Bone marrow (tissue), 2 donors: ENCODE results near the gene TTC23L.
"Not testable (repeated sequence)": the region's sequence is repeated elsewhere in the genome, so short reads cannot be mapped to it uniquely, and the experiment has no call there.

Experiments
- DNase-seq, 2 donors: peaks; one replicate each; lab custom pipeline; 2025; lab: John Stamatoyannopoulos, UW

The TTC23L gene, protein sequence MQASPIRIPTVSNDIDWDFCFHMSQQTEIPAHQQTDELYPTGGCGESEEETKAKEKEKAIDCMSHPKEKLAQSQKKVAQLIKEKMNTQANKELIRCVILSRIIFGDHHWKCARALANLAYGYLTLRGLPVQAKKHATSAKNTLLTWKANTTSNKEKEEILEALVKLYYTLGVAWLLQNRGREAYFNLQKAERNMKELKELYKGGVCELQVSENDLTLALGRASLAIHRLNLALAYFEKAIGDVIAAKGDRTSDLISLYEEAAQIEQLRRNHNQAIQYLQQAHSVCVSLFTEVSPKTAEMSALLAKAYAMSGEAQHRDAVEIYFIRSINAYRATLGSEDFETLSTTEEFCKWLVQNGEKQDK

DNA sequence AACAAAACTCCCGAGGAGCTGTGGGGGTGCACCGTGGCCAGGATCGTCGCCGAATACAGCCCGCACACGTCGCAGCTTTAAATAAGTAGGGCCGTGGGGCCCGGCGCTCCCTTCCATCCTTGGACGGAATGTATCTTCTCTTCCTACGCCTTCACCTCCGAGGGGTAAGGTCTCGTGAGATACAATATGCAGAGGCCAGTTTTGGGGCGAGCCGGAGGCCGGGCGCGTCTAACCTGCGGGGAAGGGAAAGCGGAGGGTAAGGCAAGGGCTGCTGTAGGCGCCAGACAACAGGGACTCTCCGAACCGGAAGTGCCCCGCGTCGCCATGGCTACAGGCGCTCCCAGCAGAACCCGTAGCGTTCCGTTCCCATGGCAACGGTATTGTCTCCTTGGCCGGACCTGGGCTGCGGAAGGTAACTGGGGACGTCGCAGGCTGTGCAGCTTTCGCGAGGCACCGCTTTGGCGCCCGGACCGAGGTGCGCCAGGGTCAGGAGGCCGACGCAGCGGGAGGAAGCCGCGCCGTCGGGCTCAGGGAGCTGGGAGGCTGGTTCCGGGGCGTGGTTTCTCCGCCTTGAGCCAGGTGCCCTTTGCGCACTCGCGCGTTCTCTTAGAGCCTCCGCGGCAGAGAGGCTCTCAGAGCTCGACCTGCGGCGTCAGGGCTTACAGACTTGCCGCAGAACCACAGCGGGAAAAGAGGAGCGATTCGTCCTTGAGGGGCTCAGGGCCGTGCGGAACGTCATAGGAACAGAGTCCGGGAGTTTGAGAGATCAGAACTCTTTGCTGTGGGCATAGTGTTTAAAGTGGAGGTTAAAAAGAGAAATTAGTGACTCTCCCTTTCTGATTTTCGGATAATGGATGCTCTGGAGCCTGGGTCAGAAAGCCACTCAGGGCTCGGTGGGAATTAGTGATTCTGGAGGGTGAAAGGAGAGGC lies at the start of gene TTC23L:
TTC23L (plus strand) TSS at position 380 of the 930 bp plus-strand sequence. CDS start 1,508 bp downstream, outside the sequence.
- DNase-seq: peak in 1 of 2 donors; percentile 18

DNA sequence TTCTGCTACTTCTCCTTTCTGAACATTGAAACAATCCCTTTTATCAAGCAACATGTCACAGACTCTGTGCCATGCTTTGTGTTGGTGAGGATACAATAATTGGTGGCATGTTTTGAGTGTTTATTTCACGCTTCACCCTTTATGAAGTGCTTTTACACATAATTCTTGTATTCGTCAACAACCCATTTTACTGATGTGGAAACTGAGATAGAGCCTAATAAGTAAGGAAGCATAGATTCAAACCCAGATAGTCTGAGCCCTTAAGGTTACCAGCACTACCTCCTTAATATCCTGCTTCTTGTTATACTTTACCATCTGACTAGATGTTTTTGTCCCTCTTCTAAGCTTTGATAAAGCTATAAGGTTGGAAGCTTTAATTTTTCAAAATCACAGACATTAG lies 49.3 kb upstream of the TTC23L start:
- DNase-seq: no peak

DNA sequence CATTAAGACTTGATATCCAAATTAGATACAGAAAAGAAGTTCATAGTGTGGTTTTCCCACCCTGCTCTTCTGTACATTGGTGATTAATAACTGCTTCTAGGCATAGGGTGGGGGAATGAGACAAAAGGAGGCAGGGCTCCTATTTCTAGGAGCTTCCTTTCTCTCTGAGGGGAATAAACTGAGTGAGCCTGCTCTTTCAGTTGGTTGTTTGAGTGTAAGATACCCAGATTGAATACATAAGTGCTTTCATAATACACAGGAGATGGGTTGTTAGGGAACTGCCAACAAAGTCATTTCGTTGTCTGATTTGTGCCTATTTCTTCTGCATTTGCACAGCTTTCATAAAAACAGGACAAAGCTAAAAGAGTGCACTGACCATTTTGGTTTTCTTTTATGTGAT lies 48.9 kb upstream of the TTC23L start:
- DNase-seq: no peak

DNA sequence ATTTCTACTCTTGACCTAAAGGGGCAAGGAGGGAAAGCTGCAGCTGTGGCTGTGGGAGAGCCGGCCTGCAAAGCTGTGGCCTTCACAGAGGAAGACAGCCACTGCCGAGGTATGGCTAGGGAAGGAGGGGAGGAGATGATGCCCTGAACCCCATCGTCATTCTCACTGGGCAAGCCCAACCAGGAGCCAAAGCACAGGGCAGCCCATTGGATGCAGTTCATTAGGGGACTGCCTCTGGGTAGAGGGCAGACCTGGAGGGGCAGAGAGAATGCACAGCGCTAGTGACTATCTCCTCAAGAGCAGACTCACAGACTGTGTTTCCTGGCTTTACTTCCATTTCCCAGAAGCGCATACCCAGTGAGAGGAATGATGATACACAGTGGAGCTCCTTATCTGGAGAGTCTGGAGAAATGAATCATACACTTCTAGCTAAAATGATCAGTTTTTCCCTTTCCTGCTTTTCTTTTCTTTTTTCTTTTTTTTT lies 47.2 kb upstream of the TTC23L start:
- DNase-seq: no peak

DNA sequence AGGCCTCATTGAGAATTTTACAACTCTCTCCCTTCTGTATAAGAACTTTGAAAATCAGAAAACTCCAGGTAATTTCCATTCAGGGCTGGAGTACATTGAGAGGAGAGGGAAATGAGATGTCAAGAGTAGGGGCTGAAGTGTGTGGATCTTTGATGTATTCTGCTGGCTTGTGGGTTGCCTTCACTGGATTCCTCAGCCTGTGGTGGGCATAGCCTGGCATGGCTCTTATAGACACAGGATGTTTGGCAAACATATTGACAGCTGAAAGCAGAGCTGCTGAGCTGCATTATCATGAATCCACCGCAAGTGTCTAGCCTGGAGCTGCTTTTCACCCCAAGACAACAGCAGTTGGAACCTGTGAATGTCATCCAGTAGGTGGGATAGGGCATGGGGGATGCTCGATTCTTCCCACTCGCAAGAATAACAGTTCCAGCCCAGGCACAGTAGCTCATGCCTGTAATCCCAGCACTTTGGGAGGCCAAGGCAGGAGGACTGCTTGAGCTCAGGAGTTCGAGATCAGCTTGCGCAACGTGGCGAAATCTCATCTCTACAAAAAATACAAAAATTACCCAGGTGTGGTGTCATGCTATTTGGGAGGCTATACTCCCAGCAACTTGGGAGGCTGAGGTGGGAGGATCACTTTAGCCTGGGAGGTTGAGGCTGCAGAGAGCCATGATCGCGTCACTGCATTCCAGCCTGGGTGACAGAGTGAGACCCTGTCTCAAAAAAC lies 36.0 kb upstream of the TTC23L start:
- DNase-seq: no peak

DNA sequence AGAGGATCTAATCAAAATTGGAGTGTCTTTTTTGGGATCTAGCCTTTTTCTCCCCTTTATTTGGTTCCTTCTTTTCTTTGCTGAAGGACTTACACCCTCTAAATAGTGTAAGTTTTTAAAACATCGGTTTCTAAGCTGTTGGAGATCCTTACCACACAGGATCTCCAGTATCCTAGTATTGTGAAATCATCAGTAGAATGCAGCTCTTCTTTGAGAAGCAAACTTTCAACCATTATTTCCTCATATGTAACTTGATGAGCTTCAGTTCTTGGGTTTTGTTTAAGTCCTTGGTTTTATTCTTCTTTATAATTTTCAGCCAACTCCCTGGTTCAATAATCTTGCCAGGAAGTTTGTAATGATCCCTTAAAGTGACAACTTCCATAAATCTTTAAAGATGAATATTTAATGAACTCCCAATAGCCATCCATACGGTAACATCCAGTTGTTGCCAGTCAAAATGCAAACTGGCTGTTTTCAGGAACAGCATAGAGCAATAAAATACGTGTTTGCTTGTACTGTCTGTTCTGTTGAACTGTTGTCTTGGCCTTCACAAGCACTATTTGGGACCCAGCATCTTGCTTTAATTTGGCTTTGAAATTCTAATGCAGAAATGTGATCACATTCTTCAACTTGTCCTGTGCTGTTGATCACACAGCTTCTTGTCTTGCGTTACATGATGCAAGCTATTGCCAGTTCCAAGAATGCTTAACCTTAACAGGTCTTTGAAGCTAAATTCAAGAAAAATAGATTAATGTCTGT lies 34.8 kb upstream of the TTC23L start:
- no peak for DNase-seq

DNA sequence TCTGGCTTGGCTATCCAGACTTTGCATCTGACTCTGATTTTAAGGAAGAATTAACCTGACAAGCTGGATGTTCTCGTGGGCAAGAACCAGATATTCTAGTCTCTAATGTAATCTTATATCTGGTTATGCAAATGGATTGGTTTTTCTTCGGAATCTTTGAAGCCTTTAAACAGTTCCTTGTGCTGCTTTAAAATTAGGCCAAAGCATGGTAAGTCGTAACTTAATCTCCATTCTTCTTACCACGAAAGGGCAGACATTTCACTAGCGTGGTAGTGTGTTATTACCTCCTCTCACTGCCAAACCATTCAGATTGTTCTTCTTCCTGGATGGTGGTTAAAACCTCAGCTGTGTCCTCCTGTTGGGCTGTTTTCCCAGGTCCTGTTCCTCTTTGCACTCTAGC lies 34.1 kb upstream of the TTC23L start:
- DNase-seq: no peak

DNA sequence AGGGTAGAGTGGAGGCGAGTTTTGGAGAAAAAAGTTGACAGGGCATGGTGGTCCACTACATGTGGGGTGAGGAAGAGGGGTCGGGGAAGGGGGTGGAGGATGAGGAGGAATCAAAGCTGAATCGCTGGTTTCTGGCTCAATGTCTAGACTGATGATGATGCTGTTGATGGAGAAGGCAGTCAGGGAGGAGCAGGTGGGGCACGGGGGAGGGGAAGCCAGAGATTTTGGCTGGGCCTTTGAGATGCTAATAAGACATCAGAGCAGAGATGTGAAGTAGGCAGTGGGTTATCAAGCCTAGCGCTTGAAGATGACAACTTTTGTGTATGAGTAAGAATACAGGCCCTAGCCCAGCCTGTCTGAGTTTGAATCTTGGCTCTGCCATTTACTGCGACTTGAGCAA lies 32.4 kb upstream of the TTC23L start:
- DNase-seq: no peak

DNA sequence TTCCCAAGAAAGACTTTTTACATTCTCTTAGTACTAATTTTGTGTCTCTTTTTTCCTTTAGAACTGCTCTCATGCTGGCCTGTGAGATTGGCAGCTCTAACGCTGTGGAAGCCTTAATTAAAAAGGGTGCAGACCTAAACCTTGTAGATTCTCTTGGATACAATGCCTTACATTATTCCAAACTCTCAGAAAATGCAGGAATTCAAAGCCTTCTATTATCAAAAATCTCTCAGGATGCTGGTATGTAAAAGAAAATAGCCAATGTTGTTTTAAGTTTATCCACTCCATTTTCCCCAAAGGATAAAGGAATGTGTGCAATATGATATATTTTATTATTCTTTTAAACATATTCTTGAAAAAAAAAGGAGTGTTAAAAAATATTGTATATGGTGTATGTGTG lies 27.3 kb upstream of the TTC23L start:
- DNase-seq: no peak

DNA sequence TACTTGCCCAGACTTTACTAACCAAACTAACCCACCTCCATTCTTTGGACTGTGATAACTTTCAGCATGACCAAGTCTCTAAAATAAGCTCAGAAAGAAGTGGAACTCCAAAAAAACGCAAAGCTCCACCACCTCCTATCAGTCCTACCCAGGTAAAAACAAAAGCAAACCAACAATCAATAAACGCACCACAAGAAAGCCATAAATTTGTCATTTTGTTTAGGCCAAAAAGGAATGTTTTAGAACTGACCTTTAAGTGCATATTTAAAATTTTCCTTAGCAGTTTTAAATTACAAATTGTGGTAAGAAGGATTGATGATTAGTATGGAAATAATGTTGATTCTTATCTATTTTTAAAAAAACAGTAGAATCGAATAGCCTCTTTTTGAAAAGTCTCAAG lies 25.5 kb upstream of the TTC23L start:
- no peak for DNase-seq

DNA sequence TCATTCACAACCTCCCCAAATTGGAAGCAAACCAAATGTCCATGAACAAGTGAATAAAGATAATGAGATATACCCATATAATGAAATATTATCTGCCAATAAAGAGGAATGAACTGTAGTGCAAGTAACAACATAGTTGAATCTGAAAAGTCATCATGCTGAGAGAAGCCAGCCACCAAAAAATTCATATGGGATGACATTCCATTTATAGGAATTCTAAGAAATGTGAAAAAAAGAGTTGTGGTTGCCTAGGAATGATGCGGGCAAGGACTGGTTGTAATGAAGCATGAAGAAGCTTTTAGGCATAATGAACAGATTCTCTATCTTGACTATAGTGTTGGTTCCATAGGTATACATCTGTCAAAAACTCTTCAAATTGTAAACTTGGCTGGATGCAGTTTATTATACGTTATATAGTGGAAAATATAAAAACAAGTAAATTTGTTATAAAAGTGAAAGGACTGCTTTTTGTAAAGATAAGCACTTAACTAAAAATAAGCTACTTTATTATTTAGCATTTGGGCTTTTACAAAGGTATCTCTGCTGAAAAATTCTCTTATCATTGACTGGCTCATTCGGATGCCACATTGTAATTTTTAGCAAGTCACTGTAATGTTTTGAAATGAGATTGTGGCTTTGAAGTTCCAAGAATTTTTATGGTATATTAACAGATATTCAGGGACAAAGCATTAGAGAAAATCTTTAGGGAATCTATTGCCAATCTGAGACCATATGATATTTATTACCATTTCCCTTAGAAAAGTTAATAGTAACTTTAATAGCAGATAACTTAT lies 21.2 kb upstream of the TTC23L start:
- DNase-seq: no peak

DNA sequence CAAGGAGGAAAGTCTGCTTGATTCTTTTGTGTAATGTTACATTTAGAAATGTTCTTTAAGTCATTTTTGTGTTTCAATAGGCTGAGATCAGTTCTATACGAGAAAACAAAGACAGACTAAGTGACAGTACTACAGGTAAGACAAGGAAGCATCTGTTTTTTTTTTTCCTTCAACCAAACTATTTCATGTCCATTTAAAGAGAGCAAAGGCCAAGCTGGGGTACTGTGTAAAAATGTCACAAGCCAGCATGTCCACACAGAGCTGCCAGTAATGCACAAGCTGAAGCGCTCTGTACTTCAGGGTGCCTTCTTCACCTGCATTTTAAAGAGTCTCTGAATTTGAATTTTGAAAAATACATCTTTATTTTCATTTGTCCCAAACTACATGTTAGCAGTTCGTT lies 20.2 kb upstream of the TTC23L start:
- no peak for DNase-seq

DNA sequence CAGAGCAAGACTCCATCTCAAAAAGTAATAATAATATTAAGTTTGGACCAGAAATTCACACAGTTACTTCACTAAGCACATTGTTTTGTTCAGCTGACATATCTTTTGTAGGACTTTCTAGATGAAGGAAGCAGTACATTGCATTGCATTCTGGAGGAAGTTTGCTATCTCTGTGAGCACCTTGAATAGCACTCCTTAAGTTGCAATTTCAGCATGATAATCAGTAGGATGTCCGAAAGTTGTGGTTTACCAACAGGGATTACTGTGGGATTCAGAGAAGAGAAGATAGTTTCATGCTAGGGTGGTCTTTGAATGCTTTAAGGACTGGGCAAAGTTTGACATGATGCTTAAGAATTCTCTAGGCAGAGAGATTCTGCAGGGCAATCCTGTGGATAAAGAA lies 18.4 kb upstream of the TTC23L start:
- DNase-seq: no peak

DNA sequence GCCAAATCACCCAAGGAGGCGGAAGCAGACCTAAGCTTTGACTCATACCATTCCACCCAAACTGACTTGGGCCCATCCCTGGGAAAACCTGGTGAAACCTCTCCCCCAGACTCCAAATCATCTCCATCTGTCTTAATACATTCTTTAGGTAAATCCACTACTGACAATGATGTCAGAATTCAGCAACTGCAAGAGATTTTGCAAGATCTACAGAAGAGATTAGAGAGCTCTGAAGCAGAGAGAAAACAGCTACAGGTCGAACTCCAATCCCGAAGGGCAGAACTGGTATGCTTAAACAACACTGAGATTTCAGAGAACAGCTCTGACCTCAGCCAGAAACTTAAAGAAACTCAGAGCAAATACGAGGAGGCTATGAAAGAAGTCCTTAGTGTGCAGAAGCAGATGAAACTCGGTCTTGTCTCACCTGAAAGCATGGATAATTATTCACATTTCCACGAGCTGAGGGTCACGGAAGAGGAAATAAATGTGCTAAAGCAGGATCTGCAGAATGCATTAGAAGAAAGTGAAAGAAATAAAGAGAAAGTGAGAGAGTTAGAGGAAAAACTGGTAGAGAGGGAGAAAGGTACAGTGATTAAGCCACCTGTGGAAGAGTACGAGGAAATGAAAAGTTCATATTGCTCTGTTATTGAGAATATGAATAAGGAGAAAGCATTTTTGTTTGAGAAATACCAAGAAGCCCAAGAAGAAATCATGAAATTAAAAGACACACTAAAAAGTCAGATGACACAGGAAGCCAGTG lies 15.8 kb upstream of the TTC23L start:
- no peak for DNase-seq

DNA sequence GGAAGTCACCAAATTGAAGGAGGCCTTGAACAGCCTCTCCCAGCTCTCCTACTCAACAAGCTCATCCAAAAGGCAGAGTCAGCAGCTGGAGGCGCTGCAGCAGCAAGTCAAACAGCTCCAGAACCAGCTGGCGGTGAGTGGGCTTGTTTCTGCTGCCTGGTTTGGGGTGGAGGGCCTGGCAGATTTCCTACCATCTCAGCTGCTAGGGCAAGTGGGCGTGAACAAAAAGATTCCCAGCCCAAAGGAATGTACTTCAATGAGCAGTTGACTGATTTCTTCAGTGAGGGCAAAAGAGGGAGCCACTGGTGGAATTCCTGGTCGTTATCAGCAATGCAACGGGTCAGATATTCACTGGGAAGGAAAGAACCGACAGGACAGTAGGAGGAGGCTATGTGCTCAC lies 12.6 kb upstream of the TTC23L start:
- no peak for DNase-seq

DNA sequence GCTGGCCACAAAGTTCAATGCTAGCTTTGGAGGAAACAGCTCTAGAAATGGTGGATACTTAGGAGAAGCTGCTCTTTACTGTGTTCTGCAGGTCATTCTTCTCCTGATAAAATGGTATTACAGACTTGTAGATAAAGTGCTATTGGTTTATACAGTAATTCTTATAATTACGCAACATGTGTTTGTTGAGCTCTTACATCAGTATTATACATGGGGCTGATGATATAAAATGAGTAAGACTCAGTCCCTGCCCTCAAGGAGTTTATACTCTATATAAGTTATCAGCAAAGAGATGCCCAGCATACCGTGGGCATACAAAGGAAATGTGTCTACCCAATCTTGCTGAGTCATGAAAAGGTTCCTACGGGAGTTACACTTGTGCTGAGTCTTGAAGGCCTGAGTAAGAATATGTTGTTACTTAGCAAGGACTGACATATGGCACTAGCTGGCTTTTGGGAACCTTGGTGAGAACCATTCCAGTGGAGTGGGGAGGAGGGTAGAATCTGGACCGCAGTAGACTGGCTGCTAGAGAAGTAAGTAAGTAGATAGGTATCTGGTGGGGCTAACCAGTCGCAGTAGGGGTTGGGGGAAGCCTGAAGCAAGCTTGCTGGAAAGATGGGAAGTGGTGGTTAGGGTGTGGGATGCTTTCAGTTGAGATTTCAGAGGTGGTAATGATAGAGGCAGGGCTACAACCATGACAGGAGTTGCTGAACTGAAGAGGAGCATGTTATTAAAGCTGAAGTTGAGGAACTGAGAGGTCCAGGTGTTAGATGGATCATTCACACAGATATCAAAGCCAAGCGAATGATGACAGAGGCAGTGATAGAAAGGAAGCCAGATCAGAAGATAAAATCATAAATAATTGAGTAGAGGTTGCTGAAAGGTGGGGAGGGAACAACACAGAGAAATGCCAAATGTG lies 11.1 kb upstream of the TTC23L start:
- DNase-seq: no peak

DNA sequence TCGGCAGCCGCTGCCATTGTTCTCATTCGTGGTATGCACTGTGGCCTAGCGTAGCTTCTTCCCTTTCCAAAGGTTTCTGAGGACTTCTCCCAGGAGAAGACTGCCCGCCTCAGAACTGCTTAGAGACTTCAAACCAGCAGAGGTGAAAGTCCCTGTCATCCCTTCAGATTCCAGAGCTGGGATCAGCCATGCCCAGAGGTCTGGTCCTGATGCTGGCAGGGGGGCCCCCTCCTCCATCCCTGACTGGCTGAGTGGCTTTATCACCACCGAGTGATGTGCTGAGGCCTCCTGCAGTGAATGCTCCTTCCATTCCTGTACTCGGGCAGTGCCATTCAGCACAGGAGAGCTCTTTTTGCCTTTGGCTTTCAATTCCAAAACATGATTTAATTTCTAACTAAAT lies 8.1 kb upstream of the TTC23L start:
- DNase-seq: not testable (repeated sequence)

DNA sequence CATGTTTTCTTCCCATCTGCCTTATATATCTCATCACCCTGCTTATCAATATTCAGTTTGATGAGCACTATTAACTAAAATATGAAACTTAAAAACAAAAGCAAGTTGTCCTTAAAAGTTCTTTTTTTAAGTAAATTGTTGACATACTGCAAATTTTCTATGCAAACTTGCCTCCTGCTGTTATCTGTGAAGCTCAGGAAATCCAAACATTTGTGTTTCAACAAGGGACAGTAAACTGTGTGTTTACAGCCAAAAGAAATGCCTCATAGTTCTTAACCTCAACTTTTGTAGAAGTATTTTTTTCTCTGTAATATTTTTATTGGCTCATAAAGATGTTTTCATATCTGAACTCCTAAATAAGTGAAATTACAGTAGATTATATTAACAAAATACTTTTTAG lies 7.7 kb upstream of the TTC23L start:
- no peak for DNase-seq

DNA sequence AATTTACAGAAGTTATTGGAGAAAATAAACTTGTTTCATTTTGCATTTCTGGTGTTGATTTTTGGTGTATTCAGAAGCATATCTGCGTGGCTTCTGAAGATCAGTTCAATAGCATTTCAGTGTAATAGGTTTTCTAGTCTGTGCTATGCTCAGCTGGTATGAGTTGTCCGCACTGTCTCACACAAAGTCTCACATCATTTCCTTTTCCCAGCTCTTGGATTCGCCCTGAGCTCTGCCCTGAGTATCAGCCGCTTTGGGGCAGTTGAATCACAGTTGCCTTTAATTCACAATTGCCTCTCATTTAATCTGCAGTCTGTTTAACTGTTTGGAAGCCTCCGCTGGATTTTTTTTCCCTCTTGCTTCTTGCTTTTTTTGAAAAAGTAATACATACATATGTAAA lies 6.4 kb upstream of the TTC23L start:
- DNase-seq: no peak
